ENCODE results near the gene TUBA4A.

Gene TUBA4A

DNA sequence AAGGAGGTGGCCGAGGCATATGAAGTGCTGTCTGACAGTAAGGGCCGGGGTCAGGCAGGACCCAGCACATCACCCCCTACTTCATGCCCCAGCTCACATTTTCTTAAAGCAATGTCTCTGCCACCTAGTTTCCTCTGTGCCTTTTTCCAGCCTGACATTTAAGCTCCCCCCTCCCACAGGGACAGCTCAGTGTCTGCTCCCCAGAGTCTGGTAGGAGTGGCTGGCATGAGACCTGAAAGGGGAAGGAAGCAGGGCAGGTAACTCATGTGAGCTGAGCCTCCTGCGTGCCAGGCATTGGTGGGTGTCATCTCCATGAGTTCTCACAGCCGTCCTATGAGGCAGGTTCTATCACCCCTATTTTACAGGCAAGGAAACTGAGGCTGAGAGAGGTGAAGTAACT lies 26.9 kb upstream of the TUBA4A start:
- TF ChIP-seq, protein P1, sequence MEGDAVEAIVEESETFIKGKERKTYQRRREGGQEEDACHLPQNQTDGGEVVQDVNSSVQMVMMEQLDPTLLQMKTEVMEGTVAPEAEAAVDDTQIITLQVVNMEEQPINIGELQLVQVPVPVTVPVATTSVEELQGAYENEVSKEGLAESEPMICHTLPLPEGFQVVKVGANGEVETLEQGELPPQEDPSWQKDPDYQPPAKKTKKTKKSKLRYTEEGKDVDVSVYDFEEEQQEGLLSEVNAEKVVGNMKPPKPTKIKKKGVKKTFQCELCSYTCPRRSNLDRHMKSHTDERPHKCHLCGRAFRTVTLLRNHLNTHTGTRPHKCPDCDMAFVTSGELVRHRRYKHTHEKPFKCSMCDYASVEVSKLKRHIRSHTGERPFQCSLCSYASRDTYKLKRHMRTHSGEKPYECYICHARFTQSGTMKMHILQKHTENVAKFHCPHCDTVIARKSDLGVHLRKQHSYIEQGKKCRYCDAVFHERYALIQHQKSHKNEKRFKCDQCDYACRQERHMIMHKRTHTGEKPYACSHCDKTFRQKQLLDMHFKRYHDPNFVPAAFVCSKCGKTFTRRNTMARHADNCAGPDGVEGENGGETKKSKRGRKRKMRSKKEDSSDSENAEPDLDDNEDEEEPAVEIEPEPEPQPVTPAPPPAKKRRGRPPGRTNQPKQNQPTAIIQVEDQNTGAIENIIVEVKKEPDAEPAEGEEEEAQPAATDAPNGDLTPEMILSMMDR (IDR thresholded peaks at IDR 0.05; ENCODE audit: borderline replicate concordance, insufficient read depth, low read depth, low read length), result no peak
- H3K4me3 ChIP-seq (ENCODE audit: low read depth, low read length), result no peak overlapping the region

DNA sequence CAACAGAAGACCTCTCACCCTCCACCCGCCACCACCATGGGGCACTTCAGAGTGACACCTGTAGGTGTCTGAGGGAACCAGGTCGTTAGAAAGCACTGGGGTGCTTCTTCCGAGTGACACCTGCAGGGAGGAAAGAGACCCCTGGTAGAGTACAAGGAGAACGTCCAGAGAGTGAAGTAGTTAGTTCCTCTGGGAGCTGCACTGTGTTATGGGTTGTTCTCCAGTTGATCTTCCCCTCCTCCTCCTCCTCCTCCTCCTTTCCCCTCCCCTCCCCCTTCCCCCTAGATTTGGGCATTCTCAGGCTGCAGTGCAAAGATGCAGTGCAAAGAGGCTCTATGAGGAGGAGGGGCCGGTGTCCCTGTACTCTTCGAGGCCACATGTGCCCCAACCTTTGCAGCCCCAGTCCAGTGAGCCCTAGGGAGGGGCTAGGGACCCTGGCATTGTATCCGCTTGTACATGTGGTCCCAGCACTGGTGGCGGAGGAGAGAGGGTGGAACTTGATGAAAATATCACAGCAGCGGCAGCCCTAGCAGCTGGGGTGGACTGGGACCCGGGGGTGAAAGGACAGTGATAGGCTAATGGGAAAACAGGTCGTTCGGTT lies 26.3 kb upstream of the TUBA4A start:
- TF ChIP-seq, protein P1 (IDR thresholded peaks at IDR 0.05; ENCODE audit: borderline replicate concordance, insufficient read depth, low read depth, low read length), result peak; percentile 28; the same call in 1 of the 2 replicates
- peak overlapping the region; percentile 56 for H3K4me3 ChIP-seq (ENCODE audit: low read depth, low read length)

DNA sequence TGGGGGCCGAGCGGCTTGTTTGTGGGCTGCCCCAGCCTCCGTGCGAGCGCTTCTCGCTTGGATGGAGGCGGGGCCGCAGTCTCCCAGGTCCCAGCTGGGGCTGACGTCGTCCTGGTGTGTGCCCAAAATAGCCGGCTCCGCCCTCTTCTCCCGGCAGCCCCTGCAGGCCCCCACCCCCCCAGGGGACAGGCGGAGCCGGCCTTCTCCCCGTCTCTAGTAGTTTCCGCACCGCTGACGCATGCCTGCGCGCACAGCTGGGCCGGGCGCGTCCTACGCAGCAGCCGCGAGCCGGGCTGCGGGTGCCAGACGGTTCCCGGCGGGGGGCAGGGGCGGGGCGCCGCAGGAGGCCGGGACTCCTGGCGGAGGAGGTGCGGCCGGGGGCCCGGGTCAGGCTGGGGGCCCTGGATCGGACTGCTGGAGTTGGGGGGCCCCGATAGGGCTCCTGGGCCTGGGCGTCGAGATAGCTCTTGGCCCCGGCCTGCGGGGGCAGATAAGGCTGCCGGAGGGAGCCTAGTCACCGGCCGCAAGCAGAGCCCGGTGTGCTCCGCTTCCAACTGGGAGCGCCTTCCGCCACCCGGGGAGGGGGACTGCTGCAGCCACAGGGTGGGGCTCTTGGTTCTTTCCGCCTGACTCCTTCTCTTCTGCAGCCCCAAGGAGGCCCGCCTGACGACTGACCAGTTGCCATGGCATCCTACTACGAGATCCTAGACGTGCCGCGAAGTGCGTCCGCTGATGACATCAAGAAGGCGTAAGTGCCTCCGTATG lies 25.6 kb upstream of the TUBA4A start, which contains the start of gene DNAJB2:
DNAJB2 (plus strand) TSS at position 216 of the 765 bp plus-strand sequence; CDS start at position 684, 468 bp downstream.
- peak within 1 kb of the TSS; percentile 56 for H3K4me3 ChIP-seq (ENCODE audit: low read depth, low read length)
- TF ChIP-seq, protein P1 (IDR thresholded peaks at IDR 0.05; ENCODE audit: borderline replicate concordance, insufficient read depth, low read depth, low read length), result no peak; the same call in 1 of the 2 replicates

DNA sequence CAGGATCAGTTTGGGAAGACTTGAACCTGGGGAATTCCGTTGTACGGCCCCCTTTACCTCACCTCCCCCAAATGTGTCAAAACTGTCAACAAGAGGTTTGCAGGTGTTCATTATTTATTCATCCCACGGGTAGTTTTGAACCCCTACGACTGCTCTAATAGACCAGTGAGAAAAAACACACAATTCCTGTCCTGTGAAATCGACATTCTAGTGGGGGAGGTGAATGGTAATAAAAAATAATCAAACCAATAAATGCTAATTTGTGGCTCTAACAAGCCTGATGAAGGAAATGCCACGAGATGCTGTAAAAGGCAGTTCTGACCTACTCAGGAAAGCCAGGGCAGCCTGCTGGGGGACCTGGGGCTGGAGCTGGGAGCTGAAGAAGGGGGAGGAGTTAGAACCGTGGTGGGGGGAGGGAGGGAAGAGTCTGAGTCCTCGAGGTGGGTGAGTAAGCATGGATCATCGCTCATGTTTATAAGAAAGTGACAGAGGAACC lies 25.0 kb upstream of the TUBA4A start:
- TF ChIP-seq, protein P1 (IDR thresholded peaks at IDR 0.05; ENCODE audit: borderline replicate concordance, insufficient read depth, low read depth, low read length), result no peak
- H3K4me3 ChIP-seq (ENCODE audit: low read depth, low read length), result no peak overlapping the region

DNA sequence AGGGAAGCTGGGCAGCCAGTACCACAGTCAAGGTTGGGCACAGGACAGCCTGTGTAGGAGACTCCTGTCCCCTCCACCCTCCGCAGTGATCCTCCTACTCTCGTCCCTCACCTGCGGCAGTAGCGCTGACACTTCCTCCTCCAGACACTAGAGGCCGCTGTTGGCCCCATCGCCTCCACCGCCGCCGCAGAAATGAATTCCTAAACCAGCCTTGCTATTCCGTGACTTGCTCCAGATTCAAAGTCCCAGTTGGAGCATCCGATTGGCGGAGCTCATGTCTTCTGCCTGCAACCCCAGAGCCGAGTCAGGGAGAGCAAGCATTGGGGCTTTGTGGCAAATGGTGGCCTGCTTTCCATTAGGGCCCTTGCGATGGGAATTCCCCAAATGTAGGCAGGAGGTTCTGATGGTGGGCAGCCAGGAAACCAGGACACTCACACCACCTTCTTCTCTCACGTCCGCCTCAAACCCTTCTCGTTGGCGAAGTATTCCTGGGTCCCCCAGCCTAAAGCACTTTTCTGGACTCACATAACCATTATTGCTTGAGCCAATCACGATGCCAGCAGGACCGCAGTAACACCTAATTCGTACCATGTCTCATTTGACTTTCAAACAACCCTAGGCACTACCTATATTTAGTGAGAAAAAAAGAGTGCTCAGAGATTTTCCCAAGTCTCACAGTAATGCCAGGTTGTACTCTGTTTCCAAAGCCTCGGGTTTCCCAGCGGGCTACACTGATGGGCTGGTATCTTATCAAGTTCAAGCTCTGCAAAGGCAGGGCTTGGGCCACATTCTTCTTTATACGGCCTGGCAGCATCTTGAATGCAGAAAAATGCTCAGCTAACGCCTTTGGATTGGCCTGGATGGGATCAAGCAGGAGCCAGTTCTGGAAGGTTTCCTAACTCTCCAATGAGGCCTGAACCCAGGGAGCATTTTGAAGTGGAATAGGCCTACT lies 24.3 kb upstream of the TUBA4A start:
- TF ChIP-seq, protein P1 (IDR thresholded peaks at IDR 0.05; ENCODE audit: borderline replicate concordance, insufficient read depth, low read depth, low read length), result peak; percentile 99
- H3K4me3 ChIP-seq (ENCODE audit: low read depth, low read length), result peak overlapping the region; percentile 26

DNA sequence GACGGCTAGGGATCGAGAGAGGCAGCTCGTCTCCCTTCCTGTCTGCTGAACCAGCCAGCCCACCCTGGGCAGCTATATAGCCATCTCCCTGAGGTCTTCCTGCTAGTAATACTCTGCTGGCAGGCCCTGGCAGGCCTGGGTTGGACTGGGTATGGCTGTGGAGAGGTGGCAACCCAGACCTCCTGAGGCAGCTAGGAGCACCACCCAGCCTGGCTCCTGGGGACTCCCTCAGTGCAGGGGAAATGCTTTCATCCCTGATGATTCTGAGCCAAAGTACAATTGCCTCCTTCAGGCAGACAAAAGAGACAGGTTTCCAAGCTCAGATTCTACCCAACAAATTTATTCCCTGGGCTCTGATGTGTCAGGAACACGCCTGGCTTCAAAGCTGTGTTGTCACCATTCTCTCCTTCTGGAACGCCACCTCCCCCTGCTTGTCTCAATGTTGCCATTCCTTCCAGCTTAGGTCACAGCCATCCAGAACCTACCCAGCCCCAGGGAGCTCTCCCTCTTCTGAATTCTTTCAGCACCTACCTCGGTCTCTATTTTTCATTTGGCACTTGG lies 20.7 kb upstream of the TUBA4A start:
- TF ChIP-seq, protein P1 (IDR thresholded peaks at IDR 0.05; ENCODE audit: borderline replicate concordance, insufficient read depth, low read depth, low read length), result no peak
- no peak overlapping the region for H3K4me3 ChIP-seq (ENCODE audit: low read depth, low read length)
